Measurements from ENCODE around the gene FMN1. TPM values are rescaled to one million over a fixed set of nuclear protein-coding genes. Genes with fewer than 3 reads are reported as not detected.

Gene FMN1
- total RNA-seq, 1 experiment from 2014 or later = 4.5 TPM

GRCh38 chr15:32861761-32862160 is 332.8 kb downstream of the FMN1 start:
- peak; percentile 26 for DNase-seq (ENCODE audit: low spot score)
- peak overlapping the region; percentile 83; the same call in 1 of the 2 replicates for H3K27ac Mint-ChIP-seq
- ChIA-PET CTCF (interaction anchor here (0.9 to 3.8 kb wide), 3 partner anchors 17 to 193 kb away, joined by 3 to 19 read pairs (median 5); no protein-coding TSS in a partner anchor), POLR2A (no interaction called here)
- no peaks in the 10 kb centered on the region for H3K27me3 Mint-ChIP-seq (ENCODE audit: low read depth)
- no peaks in the 10 kb centered on the region for H3K9me3 Mint-ChIP-seq
- H3K4me1 Mint-ChIP-seq = peaks cover 14% of the 10 kb centered on the region
- TF ChIP-seq IRF2 (CRISPR knock-in tag; IDR thresholded peaks at IDR 0.05; ENCODE audit: borderline replicate concordance, low read depth) (no peak), ZNF281 (CRISPR knock-in tag; IDR thresholded peaks at IDR 0.05) (no peak), CREB1 (CRISPR knock-in tag; IDR thresholded peaks at IDR 0.05) (no peak), FOXP4 (CRISPR knock-in tag; IDR thresholded peaks at IDR 0.05) (no peak), ZNF317 (CRISPR knock-in tag; IDR thresholded peaks at IDR 0.05; ENCODE audit: borderline replicate concordance, low read depth) (no peak), CTCF (IDR thresholded peaks at IDR 0.05) (no peak), ZNF138 (CRISPR knock-in tag; conservative IDR thresholded peaks at IDR 0.05) (no peak), USF1 (CRISPR knock-in tag; IDR thresholded peaks at IDR 0.05) (no peak), MAX (CRISPR knock-in tag; IDR thresholded peaks at IDR 0.05) (no peak), ZNF532 (CRISPR knock-in tag; IDR thresholded peaks at IDR 0.05; ENCODE audit: borderline replicate concordance) (no peak), ZBTB43 (CRISPR knock-in tag; IDR thresholded peaks at IDR 0.05) (no peak), NFE2L1 (CRISPR knock-in tag; IDR thresholded peaks at IDR 0.05) (no peak), TEAD1 (CRISPR knock-in tag; IDR thresholded peaks at IDR 0.05) (no peak), E2F4 (CRISPR knock-in tag; IDR thresholded peaks at IDR 0.05; ENCODE audit: borderline replicate concordance, low read depth) (no peak)
- no peaks in the 10 kb centered on the region for H3K36me3 Mint-ChIP-seq
- ATAC-seq = peak; percentile 79
- no peak overlapping the region for H3K4me3 Mint-ChIP-seq
